Fibroblast of skin of back (primary cell): ENCODE results near the gene COLEC12.

Experiments used
- DNase-seq: peaks from one replicate; pipeline ENCODE4 v3.0.0-alpha.2; 2013

The COLEC12 gene

GRCh38 chr18:473802-474201 lies 26.7 kb downstream of the COLEC12 start:
- DNase-seq, result no peak

- DNase-seq, result peak; percentile 57
Measured at GRCh38 chr18:471716-472115, 28.8 kb downstream of the COLEC12 start.

GRCh38 chr18:470661-471501 lies 29.6 kb downstream of the COLEC12 start:
- DNase-seq, result peak; percentile 68

GRCh38 chr18:468955-469790 lies 31.3 kb downstream of the COLEC12 start:
- no peak for DNase-seq

- peak; percentile 63 for DNase-seq
Measured at GRCh38 chr18:463827-464541, 36.5 kb downstream of the COLEC12 start.

GRCh38 chr18:463403-463802 lies 37.1 kb downstream of the COLEC12 start:
- no peak for DNase-seq

GRCh38 chr18:461762-462161 lies 38.7 kb downstream of the COLEC12 start:
- DNase-seq, result no peak

- no peak for DNase-seq
Measured at GRCh38 chr18:460791-461190, 39.7 kb downstream of the COLEC12 start.

- DNase-seq, result no peak
Measured at GRCh38 chr18:459814-460593, 40.5 kb downstream of the COLEC12 start.

GRCh38 chr18:457521-458412 lies 42.7 kb downstream of the COLEC12 start:
- peak; percentile 37 for DNase-seq

GRCh38 chr18:457140-457519 lies 43.4 kb downstream of the COLEC12 start:
- peak; percentile 93 for DNase-seq

GRCh38 chr18:456361-457139 lies 44.0 kb downstream of the COLEC12 start:
- peak; percentile 42 for DNase-seq

- no peak for DNase-seq
Measured at GRCh38 chr18:453400-453799, 47.1 kb downstream of the COLEC12 start.

- DNase-seq, result peak; percentile 56
Measured at GRCh38 chr18:452816-453215, 47.7 kb downstream of the COLEC12 start.

GRCh38 chr18:449374-449773 lies 51.1 kb downstream of the COLEC12 start:
- no peak for DNase-seq

GRCh38 chr18:448116-448790 lies 52.2 kb downstream of the COLEC12 start:
- DNase-seq, result no peak

GRCh38 chr18:446941-447560 lies 53.5 kb downstream of the COLEC12 start:
- DNase-seq, result peak; percentile 74

- DNase-seq, result no peak
Measured at GRCh38 chr18:445055-445454, 55.4 kb downstream of the COLEC12 start.

- no peak for DNase-seq
Measured at GRCh38 chr18:438571-438970, 61.9 kb downstream of the COLEC12 start.
